Measurements from ENCODE around the gene AUTS2. TPM values are rescaled to one million over a fixed set of nuclear protein-coding genes. Genes with fewer than 3 reads are reported as not detected.

AUTS2 gene
- total RNA-seq, 6 experiments from 2014 or later = 10.4 to 32.0 (median 19.3) TPM

GRCh38 chr7:69710768-69711438 is 112.6 kb downstream of the AUTS2 start:
- Histone ChIP-seq H3K27ac (no peak overlapping the region), H3K36me3 (no peaks in the 10 kb centered on the region), H3K27me3 (no peaks in the 10 kb centered on the region), H3K9me3 (no peaks in the 10 kb centered on the region), H3K4me1 (no peaks in the 10 kb centered on the region), H3K4me3 (no peak overlapping the region)
- ATAC-seq (no peak), DNase-seq (no peak)
- 95% methylated on average over 5 of the region's 5 CpGs for WGBS (ENCODE audit: insufficient coverage, low coverage, low lambda C conversion rate, missing lambda C conversion rate)
- TF ChIP-seq CTCF (IDR thresholded peaks at IDR 0.05) (no peak), POLR2A (IDR thresholded peaks at IDR 0.05) (no peak)
- intact Hi-C loops (cut with DNase I) = no loop called here

GRCh38 chr7:69714886-69715576 is 116.8 kb downstream of the AUTS2 start:
- no peak for TF ChIP-seq POLR2A (IDR thresholded peaks at IDR 0.05)
- TF ChIP-seq CTCF (IDR thresholded peaks at IDR 0.05) = no peak
- Histone ChIP-seq H3K4me3 (no peak overlapping the region), H3K27me3 (no peaks in the 10 kb centered on the region), H3K36me3 (no peaks in the 10 kb centered on the region), H3K4me1 (no peaks in the 10 kb centered on the region), H3K27ac (no peak overlapping the region), H3K9me3 (no peaks in the 10 kb centered on the region)
- intact Hi-C loops (cut with DNase I) = no loop called here
- no peak for DNase-seq
- no peak for ATAC-seq
- WGBS (ENCODE audit: insufficient coverage, low coverage, low lambda C conversion rate, missing lambda C conversion rate) = 83% methylated on average over 2 of the region's 2 CpGs

- WGBS (ENCODE audit: insufficient coverage, low coverage, low lambda C conversion rate, missing lambda C conversion rate) = 28% methylated on average over 2 of the region's 2 CpGs
- H3K27me3 ChIP-seq = no peaks in the 10 kb centered on the region
- ATAC-seq (peak in 3 of 4 donors; percentile 38 to 52 (median 43)), DNase-seq (no peak)
- no peaks in the 10 kb centered on the region for H3K4me1 ChIP-seq
- intact Hi-C loops (cut with DNase I) = no loop called here
- TF ChIP-seq CTCF (IDR thresholded peaks at IDR 0.05) (no peak), POLR2A (IDR thresholded peaks at IDR 0.05) (no peak)
- H3K36me3 ChIP-seq = no peaks in the 10 kb centered on the region
- H3K9me3 ChIP-seq = no peaks in the 10 kb centered on the region
- no peak overlapping the region for H3K27ac ChIP-seq
- no peak overlapping the region for H3K4me3 ChIP-seq
Measured at GRCh38 chr7:69717221-69717620, 118.9 kb downstream of the AUTS2 start.

- DNase-seq (no peak), ATAC-seq (no peak)
- Histone ChIP-seq H3K9me3 (no peaks in the 10 kb centered on the region), H3K27ac (no peak overlapping the region), H3K4me3 (no peak overlapping the region), H3K27me3 (no peaks in the 10 kb centered on the region), H3K4me1 (no peaks in the 10 kb centered on the region), H3K36me3 (no peaks in the 10 kb centered on the region)
- intact Hi-C loops (cut with DNase I) = no loop called here
- TF ChIP-seq CTCF (IDR thresholded peaks at IDR 0.05) (no peak), POLR2A (IDR thresholded peaks at IDR 0.05) (no peak)
Measured at GRCh38 chr7:69719717-69720116, 121.4 kb downstream of the AUTS2 start.
